ENCODE data around the gene TACC3. TPM values are rescaled to one million over a fixed set of nuclear protein-coding genes. Genes with fewer than 3 reads are reported as not detected.

The TACC3 gene
- total RNA-seq, 1 donor, result 16.0 TPM

GRCh38 chr4:1739358-1739757 is 18.0 kb downstream of the TACC3 start:
- no peak for DNase-seq (ENCODE audit: low read depth)
- H3K4me3 ChIP-seq (ENCODE audit: low read depth, low read length), result no peak overlapping the region
- TF ChIP-seq CTCF (IDR thresholded peaks at IDR 0.05; ENCODE audit: insufficient read depth, low read depth, low read length), result no peak

- TF ChIP-seq CTCF (IDR thresholded peaks at IDR 0.05; ENCODE audit: insufficient read depth, low read depth, low read length), result no peak
- no peak for DNase-seq (ENCODE audit: low read depth)
- no peak overlapping the region for H3K4me3 ChIP-seq (ENCODE audit: low read depth, low read length)
Measured at GRCh38 chr4:1740021-1740545, 18.8 kb downstream of the TACC3 start.

GRCh38 chr4:1741208-1741607 is 19.9 kb downstream of the TACC3 start:
- no peak for DNase-seq (ENCODE audit: low read depth)
- H3K4me3 ChIP-seq (ENCODE audit: low read depth, low read length), result no peak overlapping the region
- TF ChIP-seq CTCF (IDR thresholded peaks at IDR 0.05; ENCODE audit: insufficient read depth, low read depth, low read length), result no peak

DNA sequence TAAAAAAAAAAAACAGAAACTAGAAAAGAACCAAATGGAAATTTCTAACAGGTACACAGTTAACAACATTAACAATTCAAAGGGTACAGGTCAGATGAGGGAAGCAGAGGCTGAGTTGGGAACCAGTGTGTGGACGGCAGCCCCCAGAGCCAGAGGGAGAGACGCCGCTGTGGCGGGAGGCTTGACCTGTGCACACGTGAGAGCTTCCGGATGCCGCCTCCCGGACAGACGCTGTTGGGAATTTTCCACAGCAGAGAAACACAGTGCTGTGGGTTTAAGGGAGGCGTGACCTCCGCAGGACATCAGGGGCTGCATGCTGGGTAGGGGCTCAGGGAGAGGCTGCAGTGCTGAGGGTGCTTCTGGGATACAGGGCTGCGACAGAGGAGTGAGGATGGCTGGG is 22.2 kb downstream of the TACC3 start:
- TF ChIP-seq CTCF (IDR thresholded peaks at IDR 0.05; ENCODE audit: insufficient read depth, low read depth, low read length), result no peak
- no peak overlapping the region for H3K4me3 ChIP-seq (ENCODE audit: low read depth, low read length)
- no peak for DNase-seq (ENCODE audit: low read depth)

- no peak for DNase-seq (ENCODE audit: low read depth)
- TF ChIP-seq CTCF (IDR thresholded peaks at IDR 0.05; ENCODE audit: insufficient read depth, low read depth, low read length), result no peak
- H3K4me3 ChIP-seq (ENCODE audit: low read depth, low read length), result no peak overlapping the region
Measured at GRCh38 chr4:1743975-1744374, 22.7 kb downstream of the TACC3 start.

- no peak for TF ChIP-seq CTCF (IDR thresholded peaks at IDR 0.05; ENCODE audit: insufficient read depth, low read depth, low read length)
- no peak overlapping the region for H3K4me3 ChIP-seq (ENCODE audit: low read depth, low read length)
- no peak for DNase-seq (ENCODE audit: low read depth)
Measured at GRCh38 chr4:1744552-1744951, 23.2 kb downstream of the TACC3 start.

GRCh38 chr4:1745165-1745564 is 23.8 kb downstream of the TACC3 start:
- no peak for TF ChIP-seq CTCF (IDR thresholded peaks at IDR 0.05; ENCODE audit: insufficient read depth, low read depth, low read length)
- DNase-seq (ENCODE audit: low read depth), result no peak
- H3K4me3 ChIP-seq (ENCODE audit: low read depth, low read length), result no peak overlapping the region
